LNCaP clone FGC (cell line): ENCODE results near the gene PDE4D.

Source experiments
- DNase-seq: peaks from one replicate; pipeline ENCODE4 v3.0.0-alpha.2; 2011; ENCODE audit warnings: low read depth
- H3K4me3 ChIP-seq: 2 replicates; pipeline ENCODE4 v1.5.1; 2011; ENCODE audit warnings: mild to moderate bottlenecking, low read depth, low read length, control low read depth
- CTCF ChIP-seq: IDR thresholded peaks from 2 replicates; pipeline ENCODE4 v1.5.1; 2012; ENCODE audit warnings: mild to moderate bottlenecking; ENCODE audit not compliant: control insufficient read depth, insufficient read depth; ENCODE audit errors: extremely low read depth

PDE4D gene

DNA sequence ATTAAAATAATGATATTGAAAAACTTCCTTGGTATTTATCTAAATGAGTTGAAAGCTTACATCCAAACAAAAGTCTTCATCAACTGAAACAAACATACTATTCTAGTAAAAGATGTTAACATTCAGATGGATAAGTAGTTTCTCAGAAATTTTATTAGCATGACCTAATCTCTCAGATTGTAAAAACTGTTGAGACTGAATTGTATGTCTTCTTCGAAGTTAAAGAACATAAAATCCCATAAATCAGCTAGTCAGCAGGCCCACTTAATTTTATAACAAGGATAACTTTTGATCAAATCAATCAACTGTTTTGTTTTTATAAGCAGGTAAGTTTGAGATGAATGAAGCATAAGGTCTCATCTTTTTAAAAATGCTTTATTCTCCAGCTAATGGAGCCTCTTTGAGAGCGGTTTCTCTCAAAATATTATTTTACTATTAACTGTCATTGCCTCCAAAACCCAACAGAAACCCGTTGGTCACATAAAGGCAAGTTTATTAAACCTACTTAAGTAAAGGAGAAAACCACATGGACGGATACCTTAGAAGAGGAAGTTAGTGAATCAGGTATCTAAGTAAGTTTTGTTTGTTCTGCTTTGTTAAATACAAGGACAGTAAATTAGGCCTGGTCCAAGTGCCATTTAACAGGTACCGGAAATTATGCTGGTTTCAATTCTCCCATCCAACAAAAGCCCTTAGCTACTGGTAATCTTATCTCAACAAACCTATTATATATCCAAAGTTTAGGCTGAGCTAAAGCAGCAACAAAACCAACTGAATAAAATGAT lies 457.0 kb downstream of the PDE4D start:
- no peak for DNase-seq
- no peak overlapping the region for H3K4me3 ChIP-seq
- no peak for TF ChIP-seq CTCF

- no peak for DNase-seq
- no peak for TF ChIP-seq CTCF
- no peak overlapping the region for H3K4me3 ChIP-seq
Measured at GRCh38 chr5:59433174-59433573, 460.4 kb downstream of the PDE4D start.

GRCh38 chr5:59430066-59430685 lies 463.4 kb downstream of the PDE4D start:
- H3K4me3 ChIP-seq = no peak overlapping the region
- TF ChIP-seq CTCF = no peak
- DNase-seq = no peak

GRCh38 chr5:59428391-59428790 lies 465.1 kb downstream of the PDE4D start:
- H3K4me3 ChIP-seq = no peak overlapping the region
- no peak for TF ChIP-seq CTCF
- DNase-seq = no peak

- DNase-seq = no peak
- no peak for TF ChIP-seq CTCF
- H3K4me3 ChIP-seq = no peak overlapping the region
Measured at GRCh38 chr5:59424515-59424914, 469.0 kb downstream of the PDE4D start.

DNA sequence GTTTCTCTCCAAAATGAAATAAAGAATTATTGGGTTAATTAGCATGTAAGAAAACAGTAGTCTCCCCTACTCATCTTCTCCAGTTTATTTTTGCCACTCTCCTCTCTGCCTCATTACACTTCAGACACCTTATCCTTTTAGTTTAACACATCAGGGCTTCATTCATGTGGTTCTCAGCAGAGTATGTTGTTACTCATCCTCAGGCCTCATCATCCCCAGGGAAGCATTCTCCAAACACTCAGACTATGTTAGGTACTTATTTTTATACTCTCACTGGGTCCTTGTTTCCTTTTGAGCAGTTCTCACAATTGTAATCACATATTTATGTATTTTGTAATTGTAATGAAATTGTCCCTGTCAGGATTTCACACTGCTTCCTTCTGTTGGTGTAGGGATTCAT lies 470.5 kb downstream of the PDE4D start:
- TF ChIP-seq CTCF = no peak
- no peak for DNase-seq
- H3K4me3 ChIP-seq = no peak overlapping the region
